ENCODE results near the gene ASCL3.

ASCL3 gene

DNA sequence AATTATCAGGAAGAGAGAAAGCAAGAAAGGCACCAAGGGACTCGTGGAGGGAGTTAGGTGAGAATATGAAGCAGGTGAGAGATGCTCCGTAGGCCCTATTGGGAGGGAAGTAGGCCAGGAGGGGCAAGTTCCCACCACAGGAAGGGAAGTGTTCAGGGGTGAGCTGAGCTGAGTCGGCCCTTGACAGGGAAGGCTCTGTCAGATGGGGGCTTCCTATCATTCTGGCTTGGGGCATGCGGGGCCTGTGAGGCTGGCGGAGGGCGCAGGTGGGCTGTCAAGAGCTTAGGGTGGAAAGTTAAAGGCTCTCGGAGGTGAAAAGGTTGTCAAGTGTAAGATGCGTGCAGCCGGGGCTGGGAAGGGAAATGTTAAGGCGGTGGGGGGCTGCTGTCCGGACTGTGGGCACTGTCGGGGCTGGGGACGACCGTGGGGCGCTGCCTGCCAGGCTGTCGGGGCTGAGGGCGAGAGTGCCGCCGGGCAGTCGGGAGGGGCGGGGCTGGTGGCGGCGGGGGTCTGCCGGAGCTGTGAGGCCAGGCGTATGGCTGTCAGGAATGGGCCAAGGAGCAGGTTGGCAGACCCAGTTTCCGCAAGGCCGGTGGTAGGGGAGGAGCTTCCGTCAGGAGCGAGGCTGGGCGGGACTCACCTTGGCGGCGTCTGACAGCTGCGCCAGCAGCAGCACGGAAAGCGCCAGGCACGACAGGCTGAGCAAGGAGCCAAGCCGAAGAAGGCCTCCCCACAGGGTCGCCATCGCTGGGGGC lies 20.9 kb upstream of the ASCL3 start:
- DNase-seq (ENCODE audit: low read depth), result no peak
- H3K4me3 ChIP-seq (ENCODE audit: low read length), result peak overlapping the region; percentile 87
- TF ChIP-seq, protein P1, sequence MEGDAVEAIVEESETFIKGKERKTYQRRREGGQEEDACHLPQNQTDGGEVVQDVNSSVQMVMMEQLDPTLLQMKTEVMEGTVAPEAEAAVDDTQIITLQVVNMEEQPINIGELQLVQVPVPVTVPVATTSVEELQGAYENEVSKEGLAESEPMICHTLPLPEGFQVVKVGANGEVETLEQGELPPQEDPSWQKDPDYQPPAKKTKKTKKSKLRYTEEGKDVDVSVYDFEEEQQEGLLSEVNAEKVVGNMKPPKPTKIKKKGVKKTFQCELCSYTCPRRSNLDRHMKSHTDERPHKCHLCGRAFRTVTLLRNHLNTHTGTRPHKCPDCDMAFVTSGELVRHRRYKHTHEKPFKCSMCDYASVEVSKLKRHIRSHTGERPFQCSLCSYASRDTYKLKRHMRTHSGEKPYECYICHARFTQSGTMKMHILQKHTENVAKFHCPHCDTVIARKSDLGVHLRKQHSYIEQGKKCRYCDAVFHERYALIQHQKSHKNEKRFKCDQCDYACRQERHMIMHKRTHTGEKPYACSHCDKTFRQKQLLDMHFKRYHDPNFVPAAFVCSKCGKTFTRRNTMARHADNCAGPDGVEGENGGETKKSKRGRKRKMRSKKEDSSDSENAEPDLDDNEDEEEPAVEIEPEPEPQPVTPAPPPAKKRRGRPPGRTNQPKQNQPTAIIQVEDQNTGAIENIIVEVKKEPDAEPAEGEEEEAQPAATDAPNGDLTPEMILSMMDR (conservative IDR thresholded peaks at IDR 0.05; ENCODE audit: low read length), result no peak

DNA sequence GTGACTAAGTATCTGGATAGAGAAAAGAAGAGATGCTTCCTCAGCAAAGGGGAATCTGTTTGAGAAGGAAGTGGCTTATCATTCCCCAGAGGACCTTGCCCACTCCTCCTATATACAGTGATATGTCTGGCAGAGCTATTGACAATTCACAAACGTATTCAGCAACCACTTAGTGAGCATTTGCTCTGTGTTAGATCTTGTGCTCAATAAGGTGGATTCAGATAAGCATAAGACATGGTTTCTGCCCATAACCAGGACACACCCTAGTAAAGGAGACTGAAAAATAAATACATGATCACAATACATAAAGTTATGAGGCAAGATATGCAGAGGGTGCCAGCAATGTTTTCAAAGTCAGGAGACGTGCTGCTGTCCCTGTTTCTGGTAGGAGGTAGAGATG lies 20.0 kb upstream of the ASCL3 start:
- peak overlapping the region; percentile 87 for H3K4me3 ChIP-seq (ENCODE audit: low read length)
- TF ChIP-seq, protein P1 (conservative IDR thresholded peaks at IDR 0.05; ENCODE audit: low read length), result no peak

DNA sequence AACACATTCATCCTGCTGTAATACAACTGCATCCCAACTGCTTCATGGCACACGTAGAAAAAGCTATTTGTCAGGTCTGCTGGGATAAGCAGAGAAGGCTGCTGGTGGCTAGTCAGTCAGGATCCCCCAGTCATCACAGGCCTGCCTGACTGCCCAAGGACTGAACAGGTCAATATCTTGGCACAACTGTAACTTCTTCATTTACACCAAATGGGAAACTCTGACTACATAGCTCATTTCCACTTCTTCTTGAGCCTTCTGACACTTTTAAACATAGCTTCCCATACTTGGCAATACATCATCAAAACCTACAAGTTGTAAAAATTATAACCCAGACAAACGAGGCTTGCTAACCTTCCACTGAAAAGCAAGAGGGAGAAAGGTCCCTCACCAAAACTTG lies 18.6 kb upstream of the ASCL3 start:
- TF ChIP-seq, protein P1 (conservative IDR thresholded peaks at IDR 0.05; ENCODE audit: low read length), result no peak
- no peak for DNase-seq (ENCODE audit: low read depth)
- no peak overlapping the region for H3K4me3 ChIP-seq (ENCODE audit: low read length)

More for the DNA sequence above, 20.0 kb upstream of the ASCL3 start:
- DNase-seq (ENCODE audit: low read depth), result no peak

DNA sequence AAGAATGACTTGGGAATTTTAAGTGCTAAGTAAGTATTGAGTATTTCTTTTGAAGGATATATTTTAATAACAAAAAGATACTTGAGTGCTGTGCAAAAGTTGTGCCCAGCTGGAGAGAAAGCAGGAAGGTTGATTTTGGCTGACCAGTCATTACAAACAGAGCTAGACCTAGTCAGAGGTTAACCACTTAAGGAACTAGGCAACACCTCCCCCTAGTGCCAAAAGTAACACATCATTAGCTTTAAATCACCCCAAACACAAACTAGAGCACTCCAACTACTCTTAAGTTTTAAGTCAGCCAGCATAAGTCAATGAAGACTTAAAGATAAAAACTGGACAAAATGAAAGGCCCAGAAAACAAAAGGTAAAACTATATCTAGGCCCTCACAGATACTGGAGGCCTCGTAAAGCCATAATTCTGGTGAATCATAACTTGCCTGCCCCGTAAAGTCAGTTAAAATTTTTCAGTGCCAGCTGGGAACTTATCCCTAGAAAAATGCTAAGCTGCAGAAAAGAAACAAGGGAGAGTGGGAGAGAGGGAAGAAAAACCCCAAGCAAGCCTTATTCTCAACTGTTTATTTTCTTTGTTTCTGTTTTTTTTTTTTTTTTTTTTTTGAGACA lies 16.8 kb upstream of the ASCL3 start:
- H3K4me3 ChIP-seq (ENCODE audit: low read length), result peak overlapping the region; percentile 13; the same call in 1 of the 2 replicates
- TF ChIP-seq, protein P1 (conservative IDR thresholded peaks at IDR 0.05; ENCODE audit: low read length), result peak; percentile 81
- peak; percentile 87 for DNase-seq (ENCODE audit: low read depth)

DNA sequence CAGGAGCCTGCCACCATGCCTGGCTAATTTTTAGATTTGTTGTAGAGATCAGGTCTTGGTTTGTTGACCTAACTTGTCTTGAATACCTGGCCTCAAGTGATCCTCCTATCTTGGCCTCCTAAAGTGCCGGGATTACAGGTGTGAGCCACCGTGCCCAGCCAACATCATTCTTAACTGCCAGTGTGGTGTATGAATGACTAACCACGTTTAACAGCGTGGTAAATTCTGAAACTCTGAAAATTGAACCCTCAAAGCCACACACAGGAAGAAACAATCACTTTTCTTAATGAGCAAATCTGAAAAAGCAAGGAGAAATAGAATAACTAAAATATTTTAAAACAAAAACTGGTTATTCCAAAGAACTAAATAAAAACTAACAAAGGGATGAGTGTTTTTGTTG lies 14.0 kb upstream of the ASCL3 start:
- no peak overlapping the region for H3K4me3 ChIP-seq (ENCODE audit: low read length)
- DNase-seq (ENCODE audit: low read depth), result no peak
- TF ChIP-seq, protein P1 (conservative IDR thresholded peaks at IDR 0.05; ENCODE audit: low read length), result no peak

DNA sequence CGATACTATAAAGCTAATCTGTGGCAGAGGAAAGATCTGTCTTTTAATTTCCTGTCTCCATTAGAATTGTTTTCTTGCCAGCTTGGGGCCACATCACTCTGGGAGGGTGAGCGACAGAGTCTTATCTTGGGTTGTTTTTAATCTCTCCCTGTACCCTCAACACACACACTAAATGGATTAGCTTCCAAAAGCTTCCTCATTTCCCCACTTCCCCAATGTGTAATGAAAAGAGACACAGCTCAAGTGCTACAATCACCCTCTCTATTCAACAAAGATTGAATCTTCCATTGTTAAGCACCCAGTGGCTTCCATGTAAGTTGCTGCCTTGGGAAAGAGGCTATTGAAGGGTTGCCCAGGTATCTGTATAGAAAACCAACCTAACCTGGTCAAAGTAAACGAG lies 6.1 kb upstream of the ASCL3 start:
- no peak for DNase-seq (ENCODE audit: low read depth)
- TF ChIP-seq, protein P1 (conservative IDR thresholded peaks at IDR 0.05; ENCODE audit: low read length), result no peak
- no peak overlapping the region for H3K4me3 ChIP-seq (ENCODE audit: low read length)

Data from AG10803 (cell line).